ENCODE data around the gene OR6C75.

DNA sequence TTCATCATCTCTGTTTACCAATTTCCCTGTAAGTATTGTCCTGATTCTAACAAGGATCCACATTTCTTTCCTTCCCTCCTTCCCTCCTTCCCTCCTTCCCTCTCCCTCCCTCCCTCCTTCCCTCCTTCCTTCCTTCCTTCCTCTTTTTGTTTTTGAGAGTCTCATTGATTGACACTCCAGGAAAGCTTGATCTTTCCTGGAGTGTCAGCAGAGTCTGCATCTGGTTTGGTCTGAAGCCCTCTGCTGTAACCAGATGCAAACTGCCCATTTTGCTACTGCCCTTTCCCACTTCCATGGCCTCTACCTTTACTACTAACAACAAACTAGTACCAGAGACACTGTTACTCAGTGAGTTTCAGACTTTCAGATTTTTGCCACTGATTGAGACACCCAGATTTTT is 23.1 kb downstream of the OR6C75 start:
- TF ChIP-seq, protein P1, sequence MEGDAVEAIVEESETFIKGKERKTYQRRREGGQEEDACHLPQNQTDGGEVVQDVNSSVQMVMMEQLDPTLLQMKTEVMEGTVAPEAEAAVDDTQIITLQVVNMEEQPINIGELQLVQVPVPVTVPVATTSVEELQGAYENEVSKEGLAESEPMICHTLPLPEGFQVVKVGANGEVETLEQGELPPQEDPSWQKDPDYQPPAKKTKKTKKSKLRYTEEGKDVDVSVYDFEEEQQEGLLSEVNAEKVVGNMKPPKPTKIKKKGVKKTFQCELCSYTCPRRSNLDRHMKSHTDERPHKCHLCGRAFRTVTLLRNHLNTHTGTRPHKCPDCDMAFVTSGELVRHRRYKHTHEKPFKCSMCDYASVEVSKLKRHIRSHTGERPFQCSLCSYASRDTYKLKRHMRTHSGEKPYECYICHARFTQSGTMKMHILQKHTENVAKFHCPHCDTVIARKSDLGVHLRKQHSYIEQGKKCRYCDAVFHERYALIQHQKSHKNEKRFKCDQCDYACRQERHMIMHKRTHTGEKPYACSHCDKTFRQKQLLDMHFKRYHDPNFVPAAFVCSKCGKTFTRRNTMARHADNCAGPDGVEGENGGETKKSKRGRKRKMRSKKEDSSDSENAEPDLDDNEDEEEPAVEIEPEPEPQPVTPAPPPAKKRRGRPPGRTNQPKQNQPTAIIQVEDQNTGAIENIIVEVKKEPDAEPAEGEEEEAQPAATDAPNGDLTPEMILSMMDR (IDR thresholded peaks at IDR 0.05), result no peak
- TF ChIP-seq POLR2A (IDR thresholded peaks at IDR 0.05), result no peak
